HG03045 (cell line): ENCODE results near the gene PCNT.
A peak's percentile ranks its signal among the peaks of the same experiment; 100 is the strongest.

Experiments used
- ATAC-seq: cut with Tn5 transposase; IDR thresholded peaks from one replicate; pipeline ENCODE4 v1.9.1; 2021; ENCODE audit warnings: mild to moderate bottlenecking, moderate library complexity; ENCODE audit not compliant: unreplicated experiment

PCNT gene, protein sequence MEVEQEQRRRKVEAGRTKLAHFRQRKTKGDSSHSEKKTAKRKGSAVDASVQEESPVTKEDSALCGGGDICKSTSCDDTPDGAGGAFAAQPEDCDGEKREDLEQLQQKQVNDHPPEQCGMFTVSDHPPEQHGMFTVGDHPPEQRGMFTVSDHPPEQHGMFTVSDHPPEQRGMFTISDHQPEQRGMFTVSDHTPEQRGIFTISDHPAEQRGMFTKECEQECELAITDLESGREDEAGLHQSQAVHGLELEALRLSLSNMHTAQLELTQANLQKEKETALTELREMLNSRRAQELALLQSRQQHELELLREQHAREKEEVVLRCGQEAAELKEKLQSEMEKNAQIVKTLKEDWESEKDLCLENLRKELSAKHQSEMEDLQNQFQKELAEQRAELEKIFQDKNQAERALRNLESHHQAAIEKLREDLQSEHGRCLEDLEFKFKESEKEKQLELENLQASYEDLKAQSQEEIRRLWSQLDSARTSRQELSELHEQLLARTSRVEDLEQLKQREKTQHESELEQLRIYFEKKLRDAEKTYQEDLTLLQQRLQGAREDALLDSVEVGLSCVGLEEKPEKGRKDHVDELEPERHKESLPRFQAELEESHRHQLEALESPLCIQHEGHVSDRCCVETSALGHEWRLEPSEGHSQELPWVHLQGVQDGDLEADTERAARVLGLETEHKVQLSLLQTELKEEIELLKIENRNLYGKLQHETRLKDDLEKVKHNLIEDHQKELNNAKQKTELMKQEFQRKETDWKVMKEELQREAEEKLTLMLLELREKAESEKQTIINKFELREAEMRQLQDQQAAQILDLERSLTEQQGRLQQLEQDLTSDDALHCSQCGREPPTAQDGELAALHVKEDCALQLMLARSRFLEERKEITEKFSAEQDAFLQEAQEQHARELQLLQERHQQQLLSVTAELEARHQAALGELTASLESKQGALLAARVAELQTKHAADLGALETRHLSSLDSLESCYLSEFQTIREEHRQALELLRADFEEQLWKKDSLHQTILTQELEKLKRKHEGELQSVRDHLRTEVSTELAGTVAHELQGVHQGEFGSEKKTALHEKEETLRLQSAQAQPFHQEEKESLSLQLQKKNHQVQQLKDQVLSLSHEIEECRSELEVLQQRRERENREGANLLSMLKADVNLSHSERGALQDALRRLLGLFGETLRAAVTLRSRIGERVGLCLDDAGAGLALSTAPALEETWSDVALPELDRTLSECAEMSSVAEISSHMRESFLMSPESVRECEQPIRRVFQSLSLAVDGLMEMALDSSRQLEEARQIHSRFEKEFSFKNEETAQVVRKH (N-terminal part only)

DNA sequence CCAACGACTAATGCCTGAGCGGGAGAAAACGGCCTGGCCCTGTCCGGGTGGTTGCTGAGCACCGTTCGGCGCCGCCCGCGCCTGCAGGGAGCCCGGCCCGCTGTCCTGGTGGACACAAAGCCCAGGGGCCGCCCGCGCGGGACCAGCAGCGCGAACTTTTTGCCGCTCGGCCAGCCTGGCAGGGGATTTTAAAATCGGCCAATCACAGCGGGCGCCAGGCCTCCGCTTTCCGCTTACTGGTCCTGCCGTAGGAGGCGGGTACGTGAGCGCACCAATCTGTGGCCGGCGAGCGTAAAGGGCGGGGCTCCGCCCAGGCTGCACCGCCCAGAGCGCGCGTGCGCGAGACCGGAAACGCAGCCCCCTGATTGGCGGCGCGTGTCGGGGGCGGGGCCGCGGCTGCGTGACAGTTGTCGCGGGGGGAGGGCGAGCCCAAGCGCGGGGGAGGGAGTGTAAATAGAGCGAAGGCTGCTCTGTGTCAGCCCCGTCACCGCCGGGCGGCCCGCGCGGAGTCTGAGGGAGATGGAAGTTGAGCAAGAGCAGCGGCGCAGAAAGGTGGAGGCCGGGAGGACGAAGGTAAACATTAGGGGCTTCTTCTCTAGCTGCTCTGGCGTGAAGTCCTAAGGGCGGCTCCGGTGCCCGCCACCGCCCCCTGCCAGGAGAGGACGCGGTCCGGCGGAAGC, at the start of gene PCNT, which contains the start of gene C21orf58:
Gene PCNT (plus strand): TSS at position 447 of the 680 bp plus-strand sequence. CDS start 73 bp downstream, at position 520.
Gene C21orf58 (minus strand): TSS at position 161 of the 680 bp plus-strand sequence. CDS start 1,132 bp downstream, outside the sequence.
- peak; percentile 75 for ATAC-seq

- no peak for ATAC-seq
Measured at GRCh38 chr21:46274797-46275390, 49.1 kb upstream of the PCNT start.

- no peak for ATAC-seq
Measured at GRCh38 chr21:46284077-46284644, 39.8 kb upstream of the PCNT start.

DNA sequence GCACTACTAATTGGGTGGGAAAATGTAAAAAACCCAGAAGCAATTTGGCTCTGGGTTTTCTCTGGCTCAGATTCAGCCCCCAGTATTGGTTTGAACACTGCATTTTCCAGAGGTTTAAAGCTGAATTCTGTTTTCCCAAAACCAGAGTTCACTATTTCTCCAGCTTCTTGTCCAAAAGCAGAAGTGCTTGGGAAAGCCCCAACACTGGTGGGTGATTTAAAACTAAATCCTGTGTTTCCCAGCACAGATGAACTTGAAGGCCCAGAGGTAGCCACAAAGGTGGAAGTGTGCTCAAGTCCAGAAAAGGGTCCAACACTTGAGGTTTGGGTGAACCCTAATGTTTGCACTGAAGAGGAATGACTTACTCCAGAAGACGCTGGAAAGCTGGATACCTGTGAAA, 39.2 kb upstream of the PCNT start:
- ATAC-seq = no peak

GRCh38 chr21:46285206-46285661, 38.7 kb upstream of the PCNT start, which contains the start of gene MCM3AP:
Gene MCM3AP, minus strand, starts transcription at chr21:46285611. Its CDS starts 325 bp downstream, at chr21:46285286.
- no peak for ATAC-seq

- peak; percentile 88 for ATAC-seq
Measured at GRCh38 chr21:46285761-46286647, 38.0 kb upstream of the PCNT start, which contains the start of gene YBEY. Gene YBEY, plus strand, starts transcription at chr21:46286342. Its CDS starts 572 bp downstream, at chr21:46286914.

DNA sequence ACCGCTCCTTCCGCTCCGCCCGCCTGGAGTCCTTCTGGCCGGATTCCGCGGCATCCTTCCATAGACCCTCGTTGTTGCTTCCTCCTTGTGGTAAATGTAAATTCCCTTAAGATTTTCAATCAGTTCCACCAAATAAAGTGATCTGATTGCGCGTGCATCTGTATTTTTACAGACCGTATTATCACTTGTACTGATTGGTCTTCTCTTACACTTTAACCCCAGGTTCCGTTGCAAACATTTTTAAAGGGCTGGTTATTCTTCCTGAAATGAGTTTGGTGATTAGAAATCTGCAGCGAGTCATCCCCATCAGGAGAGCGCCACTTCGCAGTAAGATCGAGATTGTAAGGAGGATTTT, 37.3 kb upstream of the PCNT start:
- no peak for ATAC-seq

GRCh38 chr21:46287541-46287940, 36.4 kb upstream of the PCNT start:
- ATAC-seq = no peak

GRCh38 chr21:46289655-46290179, 34.2 kb upstream of the PCNT start:
- no peak for ATAC-seq

DNA sequence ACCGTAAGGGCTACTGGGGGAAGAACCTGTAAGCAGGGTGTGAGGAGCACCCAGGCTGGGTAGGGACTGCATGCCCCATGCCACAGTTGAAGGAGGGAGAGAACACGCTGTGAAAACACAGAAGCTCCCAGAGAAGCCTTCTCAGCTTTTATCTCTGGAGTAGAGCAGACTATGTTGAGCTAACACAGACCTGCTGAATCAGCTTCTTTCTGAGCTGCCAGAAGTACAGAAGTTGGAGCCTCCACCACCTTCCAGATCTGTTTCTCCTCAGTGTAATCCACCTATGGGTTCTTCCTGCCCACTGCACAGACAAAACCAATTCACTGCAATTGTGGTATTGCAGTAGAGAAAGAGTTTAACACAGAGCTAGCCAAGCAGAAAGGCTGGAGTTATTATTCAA, 32.4 kb upstream of the PCNT start:
- ATAC-seq = no peak

DNA sequence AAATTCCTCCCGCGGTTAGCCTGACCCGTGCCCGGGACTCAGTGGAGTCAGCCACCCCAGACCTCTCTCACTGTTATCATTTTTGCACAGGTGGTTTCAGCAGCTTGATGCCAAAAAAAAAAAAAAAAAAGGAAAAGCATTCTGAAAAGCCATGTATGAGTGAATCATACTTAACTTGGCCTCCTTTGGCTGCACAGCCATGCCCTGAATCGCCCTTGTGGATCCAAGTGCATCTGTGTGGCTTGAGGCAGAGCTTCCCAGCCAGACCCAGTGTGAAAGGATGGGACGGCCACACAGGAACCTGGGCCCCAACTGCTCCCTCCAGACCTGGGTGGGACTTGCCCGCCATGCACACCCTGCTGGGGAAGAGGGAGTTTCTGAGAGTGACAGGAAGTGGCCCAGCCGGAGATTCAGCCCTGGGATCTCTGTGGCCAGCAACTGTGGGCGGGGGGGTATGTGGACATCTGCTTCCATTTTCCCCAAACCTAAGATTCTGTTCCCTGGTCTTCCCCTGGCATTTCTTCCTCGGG, 29.2 kb upstream of the PCNT start:
- no peak for ATAC-seq

DNA sequence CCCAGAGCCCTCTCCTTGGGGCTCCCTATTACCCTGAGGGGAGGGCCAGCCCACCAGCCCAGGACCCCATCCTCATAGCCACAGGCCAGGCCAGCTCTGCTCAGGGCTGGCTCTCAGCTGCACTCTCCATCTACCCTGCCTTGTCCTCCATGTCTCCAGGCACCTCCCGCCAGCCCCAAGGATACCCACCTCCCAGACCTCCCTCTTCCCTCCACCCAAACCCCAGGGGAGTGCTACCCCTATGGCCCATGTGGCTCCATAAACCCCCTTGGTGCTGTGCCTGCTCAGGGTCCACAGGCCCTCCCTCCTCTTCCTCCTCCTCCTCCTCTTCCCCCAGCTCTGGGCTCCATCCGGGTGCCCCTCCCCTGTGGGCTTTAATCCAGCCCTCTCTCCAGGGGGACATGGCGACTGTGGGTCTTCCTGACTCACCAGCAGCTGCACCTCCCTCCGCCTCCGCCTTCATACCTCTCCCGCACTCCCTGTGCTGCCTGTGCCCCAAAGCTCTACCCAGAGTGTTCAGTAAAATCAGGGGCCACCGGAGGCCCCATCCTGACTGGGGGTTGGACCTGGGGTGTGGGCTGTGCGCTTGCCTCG, 28.7 kb upstream of the PCNT start:
- ATAC-seq = no peak

- ATAC-seq = no peak
Measured at GRCh38 chr21:46295996-46296752, 27.8 kb upstream of the PCNT start.

- ATAC-seq = no peak
Measured at GRCh38 chr21:46297338-46298271, 26.4 kb upstream of the PCNT start.

GRCh38 chr21:46299167-46299566, 24.8 kb upstream of the PCNT start:
- no peak for ATAC-seq

GRCh38 chr21:46301759-46302158, 22.2 kb upstream of the PCNT start:
- no peak for ATAC-seq
